K562 (cell line): Measurements from ENCODE around the gene UGT1A6. TPM values are rescaled to one million over a fixed set of nuclear protein-coding genes. Genes with fewer than 3 reads are reported as not detected.

Experiments
- CBFA2T3 ChIP-seq: fragments of 450-650 bp; IDR thresholded peaks from 2 replicates; pipeline ENCODE4 v1.6.1; 2017
- DACH1 ChIP-seq: fragments of 450-650 bp; IDR thresholded peaks from 2 replicates; pipeline ENCODE4 v1.6.1; 2018; ENCODE audit not compliant: partially characterized antibody
- MCM2 ChIP-seq: fragments of 450-650 bp; IDR thresholded peaks from 2 replicates; pipeline ENCODE4 v1.6.1; 2017; ENCODE audit warnings: low read depth, mild to moderate bottlenecking
- NR0B1 ChIP-seq: fragments of 450-650 bp; IDR thresholded peaks from one replicate; pipeline ENCODE4 v1.6.1; 2018; ENCODE audit warnings: mild to moderate bottlenecking, moderate library complexity; ENCODE audit not compliant: partially characterized antibody
- PRMT5 ChIP-seq: sonication (generic); formaldehyde crosslinking; IDR thresholded peaks from 2 replicates; pipeline ENCODE4 v1.5.0; 2020; ENCODE audit warnings: missing genetic modification reagents
- RAD51 ChIP-seq: fragments of 450-650 bp; IDR thresholded peaks from 2 replicates; pipeline ENCODE4 v1.7.1; 2016; ENCODE audit warnings: low read depth, mild to moderate bottlenecking, borderline replicate concordance
- RBBP5 ChIP-seq: fragments of 200-600 bp; sonication (generic); IDR thresholded peaks from 2 replicates; pipeline ENCODE4 v1.6.1; 2012; ENCODE audit warnings: borderline replicate concordance, mild to moderate bottlenecking, low read length, control low read depth, inconsistent platforms; ENCODE audit not compliant: insufficient read depth, poor library complexity, severe bottlenecking
- RNF2 ChIP-seq: sonication (generic); IDR thresholded peaks from 2 replicates; pipeline ENCODE4 v1.6.1; 2016
- SPI1 ChIP-seq: IDR thresholded peaks from 2 replicates; pipeline ENCODE4 v1.6.1; 2011; ENCODE audit warnings: low read depth, low read length, control low read depth, borderline replicate concordance
- TRIM28 ChIP-seq: fragments of 450-650 bp; IDR thresholded peaks from 2 replicates; pipeline ENCODE4 v1.6.1; 2017
- ZBTB40 ChIP-seq, 2 experiments: fragments of 450-650 bp in 1 of 2; sonication (generic) in 1 of 2; formaldehyde crosslinking in 1 of 2; IDR thresholded peaks; 2 replicates each; pipeline versions ENCODE4 v1.7.1 to v1.9.0; 2016 to 2022; ENCODE audit warnings: inconsistent platforms in 1 of 2, mild to moderate bottlenecking in 1 of 2, missing genetic modification reagents in 1 of 2
- ZNF134 ChIP-seq: fragments of 250-450 bp; sonication (Bioruptor Pico); conservative IDR thresholded peaks from 2 replicates; pipeline ENCODE4 v1.4.0; 2020
- polyA plus RNA-seq, 8 experiments: library from polyadenylated mRNA; depleted of rRNA in 4 of 8; stranded (reverse) in 5 of 8; unstranded in 3 of 8; fragments of >200 nt; fragmentation: Nextera tagmentation in 2 of 8; fragmentation: Illumina TruSeq in 1 of 8; extraction: Ambion mirVana in 2 of 8; extraction: Trizol in 1 of 8; gene quantifications; 2 replicates each; pipeline versions ENCODE4 v1.2.1 to v1.2.3, GENCODE V29; 2011 to 2014; ENCODE audit warnings: inconsistent platforms in 1 of 8, missing spikeins in 1 of 8
- total RNA-seq, 7 experiments: library from RNA; depleted of rRNA in 6 of 7; stranded (reverse); fragments of >200 nt in 6 of 7; fragmentation: Illumina TruSeq in 2 of 7; extraction: Trizol in 2 of 7; gene quantifications; 2 replicates each; pipeline versions ENCODE4 v1.2.1 to v1.2.3, GENCODE V29; 2011 to 2021; ENCODE audit warnings: low replicate concordance in 1 of 7
- TF ChIP-seq, protein P1 (sequence below): fragments of 450-650 bp; formaldehyde crosslinking; IDR thresholded peaks from 2 replicates; pipeline ENCODE4 v1.4.0; 2020; ENCODE audit warnings: mild to moderate bottlenecking, moderate library complexity
- TF ChIP-seq, protein P2 (sequence below): fragments of 250-450 bp; sonication (Bioruptor Pico); IDR thresholded peaks from 2 replicates; pipeline ENCODE4 v1.8.0; 2021; ENCODE audit warnings: mild to moderate bottlenecking, moderate library complexity
- TF ChIP-seq, protein P3 (sequence below): sonication (generic); formaldehyde crosslinking; IDR thresholded peaks from 2 replicates; pipeline ENCODE4 v1.5.0; 2020; ENCODE audit warnings: missing genetic modification reagents

UGT1A6 gene
- total and polyA plus RNA-seq, 9 of the 15 experiments (the other 6 are each of a cell fraction or from before 2014, with no cell fraction given), result not detected

DNA sequence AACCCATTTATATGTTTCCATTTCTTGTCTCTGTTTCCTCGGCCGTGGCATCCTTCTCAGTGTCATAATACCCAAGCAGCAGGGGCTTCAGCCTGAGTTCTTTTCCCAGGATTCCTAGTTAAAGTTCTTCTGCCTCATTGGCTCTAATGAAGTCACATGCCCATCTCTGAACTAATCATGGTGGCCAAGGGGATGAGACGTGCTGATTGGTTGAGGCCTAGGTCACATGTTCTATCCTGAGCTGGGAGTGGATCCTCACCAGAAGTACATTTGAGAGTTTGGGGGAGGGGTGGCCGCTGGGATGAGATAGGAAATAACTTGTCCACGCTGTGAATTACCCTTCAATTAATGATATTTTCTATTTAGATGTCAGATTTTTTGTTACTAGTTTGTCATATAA lies 16.3 kb downstream of the UGT1A6 start (continued):
- TF ChIP-seq, protein P1, sequence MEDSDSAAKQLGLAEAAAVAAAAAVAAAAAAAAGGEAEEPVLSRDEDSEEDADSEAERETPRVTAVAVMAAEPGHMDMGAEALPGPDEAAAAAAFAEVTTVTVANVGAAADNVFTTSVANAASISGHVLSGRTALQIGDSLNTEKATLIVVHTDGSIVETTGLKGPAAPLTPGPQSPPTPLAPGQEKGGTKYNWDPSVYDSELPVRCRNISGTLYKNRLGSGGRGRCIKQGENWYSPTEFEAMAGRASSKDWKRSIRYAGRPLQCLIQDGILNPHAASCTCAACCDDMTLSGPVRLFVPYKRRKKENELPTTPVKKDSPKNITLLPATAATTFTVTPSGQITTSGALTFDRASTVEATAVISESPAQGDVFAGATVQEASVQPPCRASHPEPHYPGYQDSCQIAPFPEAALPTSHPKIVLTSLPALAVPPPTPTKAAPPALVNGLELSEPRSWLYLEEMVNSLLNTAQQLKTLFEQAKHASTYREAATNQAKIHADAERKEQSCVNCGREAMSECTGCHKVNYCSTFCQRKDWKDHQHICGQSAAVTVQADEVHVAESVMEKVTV (CRISPR knock-in tag), result no peak
- TF ChIP-seq, protein P2, sequence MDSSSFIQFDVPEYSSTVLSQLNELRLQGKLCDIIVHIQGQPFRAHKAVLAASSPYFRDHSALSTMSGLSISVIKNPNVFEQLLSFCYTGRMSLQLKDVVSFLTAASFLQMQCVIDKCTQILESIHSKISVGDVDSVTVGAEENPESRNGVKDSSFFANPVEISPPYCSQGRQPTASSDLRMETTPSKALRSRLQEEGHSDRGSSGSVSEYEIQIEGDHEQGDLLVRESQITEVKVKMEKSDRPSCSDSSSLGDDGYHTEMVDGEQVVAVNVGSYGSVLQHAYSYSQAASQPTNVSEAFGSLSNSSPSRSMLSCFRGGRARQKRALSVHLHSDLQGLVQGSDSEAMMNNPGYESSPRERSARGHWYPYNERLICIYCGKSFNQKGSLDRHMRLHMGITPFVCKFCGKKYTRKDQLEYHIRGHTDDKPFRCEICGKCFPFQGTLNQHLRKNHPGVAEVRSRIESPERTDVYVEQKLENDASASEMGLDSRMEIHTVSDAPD (CRISPR knock-in tag), result no peak
- no peak for TF ChIP-seq CBFA2T3
- no peak for TF ChIP-seq ZBTB40 (IDR thresholded peaks at IDR 0.05)
- TF ChIP-seq ZBTB40 (CRISPR knock-in tag; IDR thresholded peaks at IDR 0.05), result no peak
- TF ChIP-seq ZNF134, result no peak
- no peak for TF ChIP-seq MCM2
- TF ChIP-seq RAD51, result peak; percentile 79
- no peak for TF ChIP-seq RBBP5
- no peak for TF ChIP-seq SPI1
- no peak for TF ChIP-seq DACH1
- no peak for TF ChIP-seq NR0B1
- TF ChIP-seq TRIM28, result no peak
- TF ChIP-seq, protein P3, sequence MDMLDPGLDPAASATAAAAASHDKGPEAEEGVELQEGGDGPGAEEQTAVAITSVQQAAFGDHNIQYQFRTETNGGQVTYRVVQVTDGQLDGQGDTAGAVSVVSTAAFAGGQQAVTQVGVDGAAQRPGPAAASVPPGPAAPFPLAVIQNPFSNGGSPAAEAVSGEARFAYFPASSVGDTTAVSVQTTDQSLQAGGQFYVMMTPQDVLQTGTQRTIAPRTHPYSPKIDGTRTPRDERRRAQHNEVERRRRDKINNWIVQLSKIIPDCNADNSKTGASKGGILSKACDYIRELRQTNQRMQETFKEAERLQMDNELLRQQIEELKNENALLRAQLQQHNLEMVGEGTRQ (CRISPR knock-in tag), result peak; percentile 79
- TF ChIP-seq PRMT5, result no peak
- no peak for TF ChIP-seq RNF2
